Progenitor cell of endocrine pancreas (in vitro differentiated cells): Measurements from ENCODE around the gene CCDC85B. TPM values are rescaled to one million over a fixed set of nuclear protein-coding genes. Genes with fewer than 3 reads are reported as not detected.
A peak's percentile ranks its signal among the peaks of the same experiment; 100 is the strongest.

Experiments
- DNase-seq: peaks from one replicate; pipeline ENCODE4 v3.0.0; 2021; ENCODE audit warnings: low spot score; ENCODE audit not compliant: unreplicated experiment
- H3K27ac Mint-ChIP-seq: 2 replicates; pipeline ENCODE4 v1.8.0; 2021; ENCODE audit warnings: mild to moderate bottlenecking, moderate library complexity, mixed read lengths
- H3K27me3 Mint-ChIP-seq: 2 replicates; pipeline ENCODE4 v1.8.0; 2021; ENCODE audit warnings: mixed read lengths
- H3K36me3 Mint-ChIP-seq: 2 replicates; pipeline ENCODE4 v1.8.0; 2022; ENCODE audit warnings: mixed read lengths; ENCODE audit not compliant: insufficient read depth
- H3K4me1 Mint-ChIP-seq: 2 replicates; pipeline ENCODE4 v1.8.0; 2021; ENCODE audit warnings: low read depth, mixed read lengths
- H3K4me3 Mint-ChIP-seq: 2 replicates; pipeline ENCODE4 v1.8.0; 2021; ENCODE audit warnings: low read depth, mild to moderate bottlenecking, moderate library complexity, mixed read lengths
- H3K9me3 Mint-ChIP-seq: 2 replicates; pipeline ENCODE4 v1.8.0; 2021; ENCODE audit warnings: low read depth, mixed read lengths
- CTCF ChIP-seq: fragments of 200-600 bp; sonication (generic); IDR thresholded peaks from one replicate; pipeline ENCODE4 v1.5.0; 2021; ENCODE audit warnings: antibody characterized with exemption, mild to moderate bottlenecking; ENCODE audit not compliant: unreplicated experiment
- total RNA-seq: library from RNA; stranded (reverse); gene quantifications from 2 replicates; pipeline ENCODE4 v1.2.1, GENCODE V29; 2021

The CCDC85B gene
- total RNA-seq, 1 donor from 2014 or later = 7.4 TPM

GRCh38 chr11:65882120-65883057 is 8.1 kb upstream of the CCDC85B start:
- no peak overlapping the region for H3K4me3 Mint-ChIP-seq
- no peak overlapping the region for H3K27ac Mint-ChIP-seq

GRCh38 chr11:65883058-65883761 is 7.3 kb upstream of the CCDC85B start:
- Mint-ChIP-seq H3K36me3 (peaks cover 6% of the 10 kb centered on the region), H3K9me3 (no peaks in the 10 kb centered on the region), H3K4me1 (peaks cover 15% of the 10 kb centered on the region), H3K27me3 (no peaks in the 10 kb centered on the region), H3K4me3 (no peak overlapping the region), H3K27ac (no peak overlapping the region)
- no peak for TF ChIP-seq CTCF
- no peak for DNase-seq

More at GRCh38 chr11:65882120-65883057, 8.1 kb upstream of the CCDC85B start:
- Mint-ChIP-seq H3K36me3 (peaks cover 6% of the 10 kb centered on the region), H3K9me3 (no peaks in the 10 kb centered on the region), H3K27me3 (no peaks in the 10 kb centered on the region), H3K4me1 (peaks cover 9% of the 10 kb centered on the region)
- DNase-seq = no peak
- TF ChIP-seq CTCF = no peak

- H3K9me3 Mint-ChIP-seq = no peaks in the 10 kb centered on the region
- DNase-seq = no peak
- H3K27ac Mint-ChIP-seq = peak overlapping the region; percentile 86
- TF ChIP-seq CTCF = no peak
- peaks cover 6% of the 10 kb centered on the region for H3K36me3 Mint-ChIP-seq
- H3K4me1 Mint-ChIP-seq = peaks cover 19% of the 10 kb centered on the region
- no peak overlapping the region for H3K4me3 Mint-ChIP-seq
- H3K27me3 Mint-ChIP-seq = no peaks in the 10 kb centered on the region
Measured at GRCh38 chr11:65883786-65884715, 6.4 kb upstream of the CCDC85B start.

GRCh38 chr11:65884716-65885092 is 5.8 kb upstream of the CCDC85B start:
- TF ChIP-seq CTCF = peak; percentile 95
- Mint-ChIP-seq H3K4me1 (peaks cover 24% of the 10 kb centered on the region), H3K27ac (peak overlapping the region; percentile 86), H3K9me3 (no peaks in the 10 kb centered on the region), H3K4me3 (peak overlapping the region; percentile 52), H3K36me3 (peaks cover 6% of the 10 kb centered on the region), H3K27me3 (peaks cover 2% of the 10 kb centered on the region)
- peak; percentile 80 for DNase-seq

- Mint-ChIP-seq H3K4me1 (peaks cover 29% of the 10 kb centered on the region), H3K4me3 (no peak overlapping the region), H3K27me3 (peaks cover 8% of the 10 kb centered on the region), H3K27ac (no peak overlapping the region), H3K36me3 (peaks cover 6% of the 10 kb centered on the region), H3K9me3 (no peaks in the 10 kb centered on the region)
- no peak for TF ChIP-seq CTCF
- no peak for DNase-seq
Measured at GRCh38 chr11:65885231-65885630, 5.2 kb upstream of the CCDC85B start.
